ENCODE measurements around the gene HEY2. TPM values are rescaled to one million over a fixed set of nuclear protein-coding genes. Genes with fewer than 3 reads are reported as not detected.

HEY2 gene
- total and polyA plus RNA-seq, 7 donors: 4.2 to 80.5 (median 5.5) TPM

GRCh38 chr6:125741336-125741735 lies 8.1 kb upstream of the HEY2 start:
- H3K27ac ChIP-seq: peak overlapping the region; percentile 98

GRCh38 chr6:125742024-125742423 lies 7.4 kb upstream of the HEY2 start:
- no peak for ATAC-seq
- DNase-seq: no peak
- H3K9me3 ChIP-seq: no peaks in the 10 kb centered on the region
- peaks cover 13% of the 10 kb centered on the region for H3K4me1 ChIP-seq
- TF ChIP-seq CTCF (IDR thresholded peaks at IDR 0.05): no peak
- peak overlapping the region; percentile 89 for H3K4me3 ChIP-seq
- intact Hi-C loops (cut with DNase I): no loop called here
- no peaks in the 10 kb centered on the region for H3K27me3 ChIP-seq (ENCODE audit: insufficient read depth in 3 of 3, low read length in 2 of 3)
- WGBS, 3 donors: 43 to 76% (median 48%) methylated on average over 2 of the region's 2 CpGs
- H3K36me3 ChIP-seq (ENCODE audit: insufficient read depth in 1 of 2, low read depth in 1 of 2): no peaks in the 10 kb centered on the region
- H3K27ac ChIP-seq: peak overlapping the region; percentile 98

More at GRCh38 chr6:125741336-125741735, 8.1 kb upstream of the HEY2 start:
- H3K36me3 ChIP-seq (ENCODE audit: insufficient read depth in 1 of 2, low read depth in 1 of 2): no peaks in the 10 kb centered on the region
- H3K4me3 ChIP-seq: no peak overlapping the region
- peaks cover 13% of the 10 kb centered on the region for H3K4me1 ChIP-seq
- WGBS, 3 donors: 92 to 98% (median 95%) methylated on average over 2 of the region's 2 CpGs
- DNase-seq: no peak
- H3K9me3 ChIP-seq: no peaks in the 10 kb centered on the region
- H3K27me3 ChIP-seq (ENCODE audit: insufficient read depth in 3 of 3, low read length in 2 of 3): no peaks in the 10 kb centered on the region
- no peak for TF ChIP-seq CTCF (IDR thresholded peaks at IDR 0.05)
- no peak for ATAC-seq
- intact Hi-C loops (cut with DNase I): no loop called here

- H3K9me3 ChIP-seq: no peaks in the 10 kb centered on the region
- intact Hi-C loops (cut with DNase I): no loop called here
- no peaks in the 10 kb centered on the region for H3K27me3 ChIP-seq (ENCODE audit: insufficient read depth in 3 of 3, low read length in 2 of 3)
- no peaks in the 10 kb centered on the region for H3K36me3 ChIP-seq (ENCODE audit: insufficient read depth in 1 of 2, low read depth in 1 of 2)
- 30 to 61% (median 40%) methylated on average over 5 of the region's 5 CpGs for WGBS, 3 donors
- DNase-seq: no peak
- ATAC-seq: no peak
- peak overlapping the region; percentile 98 for H3K27ac ChIP-seq
- no peak for TF ChIP-seq CTCF (IDR thresholded peaks at IDR 0.05)
- peaks cover 13% of the 10 kb centered on the region for H3K4me1 ChIP-seq
- peak overlapping the region; percentile 89 for H3K4me3 ChIP-seq
Observed at GRCh38 chr6:125742464-125743120, 6.8 kb upstream of the HEY2 start.

GRCh38 chr6:125743604-125744003 lies 5.8 kb upstream of the HEY2 start:
- intact Hi-C loops (cut with DNase I): no loop called here

More at GRCh38 chr6:125743604-125744003, 5.8 kb upstream of the HEY2 start:
- ATAC-seq (no peak), DNase-seq (no peak)
- WGBS, 3 donors: 43 to 82% (median 56%) methylated on average over 2 of the region's 2 CpGs
- Histone ChIP-seq H3K27ac (peak overlapping the region; percentile 98), H3K4me3 (peak overlapping the region; percentile 89), H3K9me3 (no peaks in the 10 kb centered on the region), H3K27me3 (ENCODE audit: insufficient read depth in 3 of 3, low read length in 2 of 3) (no peaks in the 10 kb centered on the region), H3K4me1 (peaks cover 13% of the 10 kb centered on the region), H3K36me3 (ENCODE audit: insufficient read depth in 1 of 2, low read depth in 1 of 2) (no peaks in the 10 kb centered on the region)
- no peak for TF ChIP-seq CTCF (IDR thresholded peaks at IDR 0.05)

Data from psoas muscle (tissue), 8 donors.